LoVo (cell line): ENCODE results near the gene RASGRF2.

ENCODE experiments used
- DNase-seq: peaks from one replicate; pipeline ENCODE4 v3.0.0-alpha.2; 2016; ENCODE audit warnings: low spot score

RASGRF2 gene

DNA sequence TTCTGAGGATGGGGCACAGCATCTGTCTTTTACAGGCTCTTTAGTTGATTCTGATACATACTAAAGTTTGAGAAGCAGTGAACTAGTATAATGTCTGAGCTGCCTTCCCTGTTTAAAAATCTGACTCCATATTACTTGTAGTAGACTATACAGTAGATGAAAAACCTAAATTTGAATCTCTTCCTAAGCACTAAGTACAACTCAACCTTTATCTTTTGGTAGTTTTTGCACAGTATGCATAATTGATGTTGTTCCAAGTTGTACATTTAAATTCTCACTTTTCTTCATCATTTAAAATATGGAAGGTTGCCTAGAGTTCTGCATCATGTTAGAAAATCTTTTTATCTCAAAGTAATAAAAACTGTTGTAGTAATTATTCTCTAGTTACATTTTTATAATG is 174.4 kb downstream of the RASGRF2 start:
- DNase-seq: no peak

DNA sequence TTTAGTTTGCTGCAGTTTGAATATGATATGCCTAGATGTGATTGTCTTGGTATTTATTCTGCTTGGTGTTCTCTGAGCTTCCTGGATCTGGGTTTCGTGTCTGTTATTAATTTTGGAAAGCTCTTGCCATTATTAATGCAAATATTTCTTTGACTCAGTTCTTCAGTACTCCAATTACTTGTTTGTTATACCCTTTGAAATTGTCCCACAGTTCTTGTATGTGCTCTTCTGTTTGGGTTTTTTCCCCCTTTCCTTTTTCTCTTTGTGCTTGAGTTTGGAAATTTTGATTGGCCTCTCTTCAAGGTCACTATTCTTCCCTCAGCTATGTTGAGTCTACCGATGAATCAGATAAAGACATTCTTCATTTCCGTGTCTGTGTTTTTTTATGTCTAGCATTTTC is 176.4 kb downstream of the RASGRF2 start:
- no peak for DNase-seq

DNA sequence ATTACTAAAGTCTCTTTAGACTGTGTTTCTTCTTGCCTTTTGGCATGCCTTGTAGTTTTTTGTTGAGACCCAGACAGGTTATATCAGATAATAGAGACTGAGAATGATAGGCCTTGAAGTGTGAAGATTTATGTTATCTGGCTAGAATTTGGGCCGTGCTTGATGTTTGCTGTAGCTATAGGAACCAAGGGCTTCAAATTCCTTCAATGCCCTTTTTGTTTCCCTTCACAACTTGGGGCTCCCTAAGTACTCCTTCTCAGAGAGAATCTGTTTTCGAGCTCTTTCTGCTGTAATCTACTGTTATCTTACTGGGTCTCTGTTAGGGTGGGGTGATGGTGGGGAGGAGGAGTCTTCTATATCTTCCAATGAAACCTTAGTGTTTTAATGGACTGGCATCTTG is 177.7 kb downstream of the RASGRF2 start:
- no peak for DNase-seq

DNA sequence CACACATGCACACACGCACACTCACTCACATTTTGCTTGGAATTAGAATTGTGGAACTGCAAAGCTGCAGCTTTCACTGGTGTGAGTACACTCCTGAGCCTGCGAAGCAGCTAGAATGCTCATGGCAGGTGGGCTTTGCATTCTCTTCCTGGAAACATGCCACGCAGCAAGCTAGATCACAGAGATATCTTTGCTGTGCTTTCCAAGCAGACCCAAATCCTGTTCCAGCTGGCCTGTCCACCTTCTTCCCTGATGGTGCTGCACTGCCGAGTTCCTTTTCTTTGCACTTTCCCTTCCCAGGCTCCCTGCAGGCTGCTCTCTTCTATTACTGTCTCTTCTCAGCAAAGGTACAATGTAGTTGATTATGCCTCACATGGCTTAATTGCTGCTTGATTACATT is 180.3 kb downstream of the RASGRF2 start:
- no peak for DNase-seq

DNA sequence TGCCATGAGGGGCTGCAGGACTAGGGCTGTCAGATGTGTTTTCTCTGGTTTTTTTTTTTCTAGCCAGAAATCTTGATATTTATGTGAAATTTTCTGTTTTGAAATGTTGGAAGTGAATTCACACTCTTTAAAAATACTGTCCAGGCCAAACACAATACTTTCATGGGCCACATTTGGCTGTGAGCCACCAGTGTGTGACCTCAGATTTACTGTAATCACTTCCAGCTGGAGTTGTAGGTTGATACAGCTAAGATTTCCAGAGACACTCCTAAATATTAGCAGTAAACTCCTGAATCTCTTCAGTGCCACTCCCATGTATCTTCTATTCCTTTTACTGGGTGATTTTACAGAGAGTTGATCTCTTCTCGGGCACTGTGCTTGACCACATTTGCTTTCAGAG is 180.8 kb downstream of the RASGRF2 start:
- no peak for DNase-seq

DNA sequence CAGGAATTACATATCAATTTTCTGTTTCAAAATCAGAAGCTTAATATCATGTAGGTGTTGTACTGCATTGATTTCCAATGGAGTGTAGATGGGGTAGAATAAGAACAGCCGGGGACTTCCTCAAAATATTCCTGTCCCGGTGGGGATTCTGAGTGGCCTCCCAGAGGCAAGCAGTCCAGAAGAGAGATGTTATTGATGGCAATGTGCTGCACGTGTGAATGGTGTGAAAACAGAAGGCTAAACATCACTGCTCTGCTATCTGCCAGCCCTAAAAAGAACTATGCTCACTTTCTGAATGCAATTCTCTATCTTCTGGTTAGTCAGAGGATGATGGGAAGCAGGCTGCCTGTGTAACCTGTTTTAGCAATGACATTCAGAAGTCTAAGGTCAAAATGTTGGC is 181.9 kb downstream of the RASGRF2 start:
- no peak for DNase-seq

DNA sequence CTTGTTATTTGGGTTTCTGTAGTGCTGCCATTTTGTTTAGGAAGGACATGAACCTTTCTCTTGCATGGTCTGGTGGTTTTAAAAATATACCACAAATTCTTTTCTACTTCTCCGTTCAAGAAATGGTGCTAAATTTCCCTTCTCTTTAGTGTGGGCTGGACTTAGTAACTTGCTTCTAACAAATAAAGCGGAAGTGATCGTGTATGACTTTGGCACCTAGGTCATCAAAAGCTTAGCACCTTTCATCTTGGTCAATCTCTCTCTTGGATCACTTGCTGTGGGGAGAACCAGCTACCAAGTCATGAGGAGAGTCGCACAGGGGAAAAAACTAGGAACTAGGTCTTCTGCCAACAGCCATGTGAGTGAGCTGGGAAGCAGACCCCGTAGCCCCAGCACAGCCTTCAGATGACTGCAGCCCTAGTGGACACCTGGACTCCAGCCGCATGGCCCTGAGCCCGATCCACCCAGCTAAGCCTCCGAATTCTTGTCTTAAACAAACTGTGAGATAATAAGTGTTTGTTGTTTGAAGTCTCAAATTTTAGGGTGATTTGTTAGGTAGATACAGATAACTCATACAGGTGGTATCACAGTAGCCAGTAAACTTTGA is 185.3 kb downstream of the RASGRF2 start:
- DNase-seq: no peak

DNA sequence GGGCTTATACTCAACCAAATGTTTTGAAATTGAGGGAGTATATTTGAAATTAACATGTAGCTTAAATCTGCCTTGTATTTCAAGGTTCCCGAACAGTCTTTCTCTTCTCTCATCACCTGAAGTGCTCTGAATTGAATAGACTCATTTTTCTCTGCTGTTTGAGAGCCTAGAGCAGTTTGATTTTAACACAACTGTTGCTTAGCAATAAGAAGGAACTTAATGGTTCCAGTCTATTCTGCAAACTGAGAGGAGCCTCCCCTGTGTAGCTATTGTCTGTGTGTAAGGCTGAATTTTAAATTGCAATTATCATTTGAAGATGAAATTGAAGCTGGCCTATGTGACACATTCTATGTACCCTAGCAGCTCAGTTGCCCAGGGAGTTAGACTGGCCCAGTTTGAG is 185.9 kb downstream of the RASGRF2 start:
- no peak for DNase-seq

DNA sequence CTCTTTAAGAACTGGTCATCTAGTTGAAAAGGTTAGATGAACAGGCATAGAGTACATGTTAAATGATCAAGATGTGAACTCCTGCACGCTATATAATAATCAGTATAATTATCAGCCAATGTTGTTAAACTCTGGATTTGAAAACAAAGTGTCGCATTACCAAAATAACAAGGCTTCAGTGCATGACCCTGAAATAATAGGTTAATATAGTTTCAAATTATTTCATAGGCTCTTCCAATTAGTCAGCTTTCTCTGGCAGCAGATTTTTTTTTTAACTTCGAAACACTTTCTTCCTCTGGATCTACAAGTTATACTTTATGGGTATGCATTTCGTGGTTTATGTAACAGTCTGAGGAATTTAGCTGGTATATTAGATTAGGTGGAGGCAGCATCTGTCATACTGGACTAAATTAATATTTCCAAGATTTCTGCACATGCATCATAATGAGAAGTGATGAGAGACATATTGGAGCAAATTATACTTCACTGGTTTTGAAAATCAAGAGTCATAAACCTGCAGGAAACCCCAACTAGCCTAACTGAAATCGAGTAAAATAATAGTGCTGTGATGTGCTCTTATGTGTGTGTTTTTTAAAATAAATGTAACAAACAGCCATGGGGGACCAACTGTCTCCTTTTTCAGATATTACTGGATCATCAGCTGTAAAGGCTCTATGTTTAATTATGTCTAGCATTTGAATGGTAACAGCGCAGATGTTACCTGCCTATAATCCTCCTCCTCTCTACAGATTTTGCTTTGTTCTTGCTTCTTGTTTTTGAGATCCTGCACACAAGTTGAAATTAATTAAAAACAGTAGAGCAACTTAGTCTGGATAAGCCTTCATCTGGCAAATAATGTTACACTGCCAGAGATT is 187.1 kb downstream of the RASGRF2 start:
- DNase-seq: no peak

DNA sequence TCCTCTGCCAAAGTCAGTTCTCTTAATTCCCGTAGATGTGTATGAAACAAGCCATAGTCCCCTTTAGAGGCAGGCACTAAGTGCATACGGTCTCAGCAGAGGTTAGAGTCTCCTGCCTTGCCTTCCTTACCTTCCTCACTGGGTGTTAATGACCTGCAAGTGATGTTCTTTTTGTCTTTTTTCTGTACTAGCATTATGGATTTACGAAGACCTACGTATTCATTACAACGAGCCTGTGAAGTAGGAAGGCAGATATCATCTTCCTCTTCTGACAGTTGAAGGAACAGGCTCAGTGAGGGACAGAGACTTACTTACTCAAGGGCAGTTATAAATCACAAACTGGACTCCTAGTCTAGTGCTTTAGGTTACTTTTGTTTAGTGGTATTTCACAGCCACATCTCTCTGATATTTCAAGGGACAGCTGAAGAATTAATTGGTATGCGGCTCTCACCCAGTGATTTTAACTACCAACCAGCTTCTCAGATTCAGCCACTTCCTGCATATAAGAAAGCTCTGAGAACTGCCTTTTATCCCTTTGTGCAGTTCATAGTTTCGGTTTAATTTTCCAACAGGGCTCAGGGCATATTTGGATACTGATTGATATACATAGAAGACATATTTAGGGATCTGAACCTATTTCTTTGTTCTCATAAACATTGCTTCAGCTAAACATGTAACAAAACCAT is 187.9 kb downstream of the RASGRF2 start:
- DNase-seq: no peak

DNA sequence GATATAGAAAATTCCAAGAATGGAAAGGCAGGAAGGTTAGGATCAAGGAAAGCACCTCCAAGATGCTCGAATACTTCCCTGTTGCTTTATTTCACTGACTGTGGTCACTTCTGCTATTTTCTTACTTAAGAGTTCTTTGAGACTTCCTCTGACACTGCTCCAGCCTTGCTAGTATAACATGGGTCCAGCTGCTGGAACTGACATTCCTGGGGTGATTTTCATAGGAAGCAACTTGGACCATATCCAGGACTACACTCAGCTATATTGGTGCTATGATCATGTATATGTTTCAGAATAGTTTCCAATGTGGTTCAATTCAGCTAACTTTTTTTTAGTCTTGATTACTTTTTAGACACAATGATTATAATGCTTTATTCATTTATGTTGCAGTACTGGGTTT is 191.4 kb downstream of the RASGRF2 start:
- DNase-seq: no peak

DNA sequence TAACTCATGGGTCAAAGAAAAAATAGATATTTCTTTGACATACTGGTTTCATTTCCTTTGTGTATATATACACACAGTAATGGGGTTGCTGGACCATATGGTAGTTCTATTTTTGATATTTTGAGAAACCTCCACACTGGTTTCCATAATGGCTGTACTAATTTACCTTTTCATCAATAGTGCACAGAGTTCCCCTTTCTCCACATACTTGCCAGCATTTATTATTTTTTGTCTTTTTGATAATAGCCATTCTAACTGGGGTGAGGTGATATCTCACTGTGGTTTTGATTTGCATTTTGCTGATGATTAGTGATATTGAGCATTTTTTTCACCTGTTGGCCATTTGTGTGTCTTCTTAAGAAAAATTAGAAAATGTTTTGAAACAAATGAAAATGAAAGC is 194.6 kb downstream of the RASGRF2 start:
- no peak for DNase-seq

DNA sequence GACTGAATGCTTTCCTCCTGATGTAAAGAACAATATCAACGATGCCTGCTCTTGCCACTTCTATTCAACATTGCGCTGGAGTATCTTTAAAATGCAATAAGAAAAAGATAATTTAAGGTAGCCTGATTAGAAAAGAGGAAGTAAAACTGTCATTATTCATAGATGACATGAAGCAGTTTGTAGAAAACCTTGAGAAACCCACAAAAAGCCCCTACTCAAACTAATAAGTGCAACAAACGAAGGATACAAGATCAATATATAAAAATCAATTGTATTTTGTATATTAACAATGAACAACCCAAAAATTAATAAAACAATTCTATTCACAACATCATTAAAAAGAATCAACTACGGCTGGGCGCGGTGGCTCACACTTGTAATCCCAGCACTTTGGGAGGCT is 196.6 kb downstream of the RASGRF2 start:
- no peak for DNase-seq

DNA sequence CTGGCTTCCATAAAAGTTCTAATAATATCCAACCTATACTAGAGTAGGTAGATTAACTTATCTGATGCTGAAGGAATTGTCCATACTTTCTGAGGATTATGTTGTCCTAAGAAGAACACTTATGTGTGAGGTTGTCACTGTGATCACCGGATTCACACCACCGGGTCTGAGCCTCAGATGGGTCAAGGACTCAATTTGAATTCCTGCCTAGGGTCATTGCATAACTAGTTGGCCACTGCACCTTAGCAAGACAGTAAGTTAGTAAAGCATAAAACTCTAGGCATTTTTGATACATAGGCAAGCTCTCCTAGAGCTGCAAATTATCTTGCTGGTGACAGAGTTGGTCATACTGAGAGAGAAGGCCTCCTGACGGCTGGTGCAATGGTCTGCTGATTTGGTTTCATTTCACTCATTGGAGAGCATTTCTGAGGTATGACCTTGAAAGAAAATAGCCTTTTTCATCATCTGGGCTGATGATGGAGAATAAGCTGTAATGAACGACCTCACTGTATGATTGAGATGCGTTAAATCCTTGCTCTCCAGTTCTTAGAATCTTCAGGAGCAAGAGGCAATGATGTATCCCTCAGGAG is 200.9 kb downstream of the RASGRF2 start:
- no peak for DNase-seq

DNA sequence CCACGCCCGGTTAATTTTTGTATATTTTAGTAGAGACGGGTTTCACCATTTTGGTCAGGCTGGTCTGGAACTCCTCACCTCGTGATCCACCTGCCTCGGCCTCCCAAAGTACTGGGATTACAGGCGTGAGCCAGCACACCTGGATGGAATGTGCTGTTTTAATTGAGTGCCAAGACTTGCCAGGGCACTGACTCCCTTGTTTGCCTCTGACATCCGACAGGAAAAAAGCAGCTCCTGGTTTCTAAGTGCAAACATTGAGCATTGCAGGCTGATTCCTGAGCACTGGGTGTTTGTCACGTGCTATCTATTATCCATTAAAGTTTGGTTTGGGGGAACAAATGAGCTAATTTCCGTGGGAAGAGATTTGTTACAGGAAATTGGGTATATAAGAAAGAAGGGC is 202.3 kb downstream of the RASGRF2 start:
- no peak for DNase-seq

DNA sequence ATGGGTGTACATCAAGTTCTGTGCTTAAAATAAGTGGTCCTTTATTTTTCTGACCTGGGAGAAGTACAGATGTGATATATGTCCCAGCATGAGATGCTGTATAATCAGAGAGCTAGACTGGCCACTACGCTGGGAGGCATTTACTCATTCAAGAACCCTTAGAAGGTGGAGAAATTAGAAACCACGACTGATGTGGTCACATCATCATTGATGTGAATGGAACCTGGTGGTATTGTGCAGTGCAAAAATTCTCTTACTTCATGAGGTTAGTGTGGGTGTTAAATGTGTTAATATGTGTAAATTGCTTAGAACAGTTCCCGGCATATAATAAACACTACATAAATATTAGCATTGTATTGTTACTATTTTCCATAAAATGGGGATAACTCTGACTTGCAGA is 203.5 kb downstream of the RASGRF2 start:
- no peak for DNase-seq

DNA sequence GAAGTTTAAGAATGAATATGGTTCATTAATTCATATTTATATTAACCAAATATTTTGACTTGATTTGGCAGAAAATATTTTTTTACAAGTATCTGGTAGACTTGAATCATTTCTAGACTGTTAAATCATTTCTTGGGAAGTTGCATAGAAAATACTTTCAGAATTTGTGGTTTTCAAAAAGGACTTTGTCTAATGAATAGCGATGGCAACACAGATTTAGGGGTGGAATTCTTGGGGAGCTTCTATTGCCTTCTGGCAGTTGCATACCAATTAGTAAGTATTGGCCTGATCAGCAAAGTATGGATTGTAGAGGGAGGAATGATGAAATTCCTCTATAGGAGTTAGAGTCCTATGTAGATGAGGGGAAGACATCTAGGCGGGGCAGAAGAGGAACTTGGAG is 204.3 kb downstream of the RASGRF2 start:
- DNase-seq: no peak

DNA sequence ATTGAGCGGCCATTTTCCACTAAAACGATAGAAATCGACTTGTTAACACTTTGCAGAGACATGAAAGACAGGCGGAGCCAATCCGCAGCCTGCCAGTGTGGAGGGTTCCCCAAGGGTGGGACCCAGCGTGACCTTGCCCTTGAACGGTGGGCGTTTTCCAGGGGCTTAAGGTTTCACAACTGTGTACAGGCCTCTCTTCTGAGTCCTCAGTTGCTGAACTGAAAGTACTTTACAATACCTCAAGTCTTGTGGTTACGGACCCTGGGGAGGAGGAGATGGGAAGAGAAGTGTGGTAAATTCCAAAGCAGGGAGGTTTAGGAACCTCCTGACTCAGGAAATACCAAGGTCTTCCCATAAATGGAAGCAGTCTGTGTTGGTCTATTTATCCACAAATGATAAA is 204.8 kb downstream of the RASGRF2 start:
- no peak for DNase-seq

DNA sequence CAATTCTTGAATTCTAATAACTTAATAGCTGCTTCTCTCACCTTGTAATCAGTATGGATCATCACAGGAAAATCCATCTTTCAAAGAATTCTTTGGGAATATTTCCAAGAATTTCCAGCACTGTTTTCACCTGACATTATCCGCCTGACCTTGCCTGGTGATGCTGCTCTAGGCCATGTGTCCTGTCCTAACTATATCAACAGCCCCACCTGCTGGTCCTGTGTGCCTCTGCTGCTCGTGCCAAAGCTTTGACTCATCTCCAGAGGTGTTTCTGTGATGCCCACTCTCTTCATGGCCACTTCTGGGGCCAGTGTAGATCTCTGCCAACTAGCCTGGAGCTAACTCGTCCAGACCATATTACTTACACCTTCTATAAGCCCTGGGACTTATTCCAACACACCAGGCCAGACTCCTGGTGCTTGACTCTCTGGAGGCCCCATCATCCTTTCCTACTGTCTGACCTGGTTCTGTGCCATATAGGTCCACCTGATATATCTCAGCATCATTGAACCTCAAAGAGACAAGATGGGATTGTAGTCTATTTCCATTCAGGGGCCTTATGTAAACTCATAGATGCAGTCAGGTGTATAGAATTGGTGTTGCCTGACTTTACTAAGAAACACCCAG is 205.4 kb downstream of the RASGRF2 start:
- DNase-seq: peak; percentile 72

DNA sequence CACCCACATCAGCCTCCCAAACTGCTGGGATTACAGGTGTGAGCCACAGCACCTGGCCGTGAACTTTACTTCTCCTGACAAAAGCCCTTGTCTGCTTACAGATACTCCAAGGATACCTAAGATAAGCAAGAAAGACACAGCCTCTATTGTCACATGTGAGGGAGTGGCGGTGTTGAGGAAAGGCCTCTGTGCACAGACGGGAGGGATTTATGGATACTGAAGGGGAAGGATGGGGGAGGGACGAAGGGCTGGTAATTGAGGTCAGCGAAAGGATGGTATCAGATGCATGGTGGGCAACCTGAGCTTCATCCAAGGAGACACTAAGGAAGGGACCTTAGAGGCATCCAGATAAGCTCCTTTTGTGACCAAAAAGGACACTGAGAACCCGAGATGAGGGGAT is 206.3 kb downstream of the RASGRF2 start:
- no peak for DNase-seq

DNA sequence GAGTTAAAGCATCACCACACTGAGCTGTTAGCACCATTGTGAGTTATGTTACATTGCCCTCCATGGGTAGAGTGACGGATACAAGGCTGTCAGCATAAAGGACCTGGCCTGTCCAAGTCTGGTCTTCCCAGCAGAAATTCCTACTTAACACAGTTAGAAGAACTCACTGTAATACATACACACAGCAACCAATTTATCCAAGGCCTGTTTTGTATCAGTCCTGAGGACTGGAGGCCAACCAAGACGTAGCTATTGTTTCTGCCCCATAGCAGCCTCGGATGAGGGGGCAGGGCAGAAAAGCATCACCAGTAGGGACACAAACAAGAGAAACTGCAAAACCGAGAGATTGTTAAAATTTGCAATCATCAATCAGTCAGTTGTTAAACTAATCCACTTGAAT is 206.9 kb downstream of the RASGRF2 start:
- DNase-seq: no peak

DNA sequence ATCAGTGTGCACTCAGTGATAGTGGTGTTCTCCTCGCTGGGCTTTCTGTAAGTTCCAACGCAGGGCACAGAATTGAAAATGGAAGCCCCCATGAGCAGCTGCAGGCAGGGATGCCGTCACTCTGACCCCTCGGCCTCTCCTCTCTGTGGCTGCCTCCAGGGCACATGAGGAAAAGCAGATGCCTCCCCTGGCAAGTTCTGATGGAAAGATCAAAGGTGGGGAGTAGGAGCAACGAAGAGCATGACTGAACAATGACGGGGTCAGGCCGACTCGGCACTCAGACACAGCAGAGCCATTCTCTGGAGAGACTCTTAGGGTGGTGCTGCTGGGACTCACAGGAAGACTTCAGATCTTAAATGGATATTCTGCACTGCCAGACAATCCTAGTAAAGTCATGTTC is 207.4 kb downstream of the RASGRF2 start:
- DNase-seq: no peak
